ENCODE data around the gene USP34.
A peak's percentile ranks its signal among the peaks of the same experiment; 100 is the strongest.
"Not testable (repeated sequence)": the region's sequence is repeated elsewhere in the genome, so short reads cannot be mapped to it uniquely, and the experiment has no call there.

USP34 gene

DNA sequence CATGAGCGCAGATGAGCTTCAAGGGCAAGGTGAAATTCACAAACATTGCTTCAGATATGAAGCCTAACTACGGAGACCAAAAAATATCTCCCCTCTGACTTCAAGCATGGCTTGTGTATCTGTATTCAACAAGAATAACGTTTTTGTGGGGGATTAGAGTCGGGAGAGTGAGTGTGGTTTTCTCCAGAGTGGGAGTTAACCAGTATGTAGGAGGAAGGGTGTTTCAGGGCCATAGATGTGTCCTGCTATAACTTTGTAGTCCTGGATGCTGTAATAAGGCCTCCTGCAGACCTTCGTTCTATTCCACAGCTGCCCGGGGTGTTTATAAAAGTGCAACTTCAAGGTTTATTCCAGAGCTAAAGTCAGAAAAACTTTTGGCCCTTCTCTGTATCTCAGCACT lies 321.8 kb downstream of the USP34 start:
- no peak for DNase-seq (ENCODE audit: low read depth in 2 of 2)

DNA sequence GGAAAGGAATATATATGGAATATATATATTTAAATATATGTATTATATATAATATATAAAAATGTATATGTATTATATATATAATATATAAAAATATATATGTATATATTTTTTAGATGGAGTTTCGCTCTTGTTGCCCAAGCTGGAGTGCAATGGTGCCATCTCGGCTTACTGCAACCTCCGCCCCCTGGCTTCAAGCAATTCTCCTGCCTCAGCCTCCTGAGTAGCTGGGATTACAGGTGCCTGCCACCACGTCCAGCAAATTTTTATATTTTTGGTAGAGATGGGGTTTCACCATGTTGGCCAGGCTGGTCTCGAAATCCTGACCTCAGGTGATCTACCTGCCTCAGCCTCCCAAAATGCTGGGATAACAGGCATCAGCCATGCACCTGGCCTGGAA lies 322.8 kb downstream of the USP34 start:
- not testable (repeated sequence) for DNase-seq (ENCODE audit: low read depth in 2 of 2)

GRCh38 chr2:61145990-61146389 lies 324.9 kb downstream of the USP34 start:
- DNase-seq (ENCODE audit: low read depth in 2 of 2), result no peak

GRCh38 chr2:61144697-61145268 lies 326.1 kb downstream of the USP34 start:
- peak; percentile 92 for DNase-seq (ENCODE audit: low read depth in 2 of 2)

GRCh38 chr2:61141151-61141550 lies 329.7 kb downstream of the USP34 start:
- no peak for DNase-seq (ENCODE audit: low read depth in 2 of 2)

DNA sequence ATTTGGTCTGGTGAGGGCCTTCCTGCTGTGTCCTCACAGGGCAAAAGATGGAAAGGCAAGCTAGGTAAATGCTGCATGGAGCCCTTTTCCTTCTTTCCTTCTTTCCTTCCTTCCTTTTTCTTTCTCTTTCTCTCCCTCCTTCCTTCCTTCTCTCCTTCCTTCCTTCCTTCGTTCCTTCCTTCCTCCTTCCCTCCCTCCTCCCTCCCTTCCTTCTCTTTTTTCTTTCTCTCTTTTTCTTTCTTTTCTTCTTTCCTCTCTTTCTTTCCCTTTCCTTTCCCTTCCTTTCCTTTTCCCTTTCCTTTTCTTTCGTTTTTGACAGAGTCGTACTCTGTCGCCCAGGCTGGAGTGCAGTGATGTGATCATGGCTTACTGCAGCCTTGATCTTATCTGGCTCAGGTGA lies 332.0 kb downstream of the USP34 start:
- no peak for DNase-seq (ENCODE audit: low read depth in 2 of 2)

Measured in stimulated activated CD4-positive, alpha-beta T cell treated with anti-CD3 and anti-CD28 coated beads, Interleukin-15, amount 100 ng/mL, for 48 hours (primary cell).